Stimulated activated CD8-positive, alpha-beta memory T cell treated with anti-CD3 and anti-CD28 coated beads, Interleukin-15, amount 100 ng/mL, for 48 hours (primary cell): Measurements from ENCODE around the gene GSC2.

Experiments used
- DNase-seq, 2 donors: peaks; one replicate each; pipeline ENCODE4 v3.0.0-alpha.2; 2020; ENCODE audit warnings: low read depth in 2 of 2

The GSC2 gene

DNA sequence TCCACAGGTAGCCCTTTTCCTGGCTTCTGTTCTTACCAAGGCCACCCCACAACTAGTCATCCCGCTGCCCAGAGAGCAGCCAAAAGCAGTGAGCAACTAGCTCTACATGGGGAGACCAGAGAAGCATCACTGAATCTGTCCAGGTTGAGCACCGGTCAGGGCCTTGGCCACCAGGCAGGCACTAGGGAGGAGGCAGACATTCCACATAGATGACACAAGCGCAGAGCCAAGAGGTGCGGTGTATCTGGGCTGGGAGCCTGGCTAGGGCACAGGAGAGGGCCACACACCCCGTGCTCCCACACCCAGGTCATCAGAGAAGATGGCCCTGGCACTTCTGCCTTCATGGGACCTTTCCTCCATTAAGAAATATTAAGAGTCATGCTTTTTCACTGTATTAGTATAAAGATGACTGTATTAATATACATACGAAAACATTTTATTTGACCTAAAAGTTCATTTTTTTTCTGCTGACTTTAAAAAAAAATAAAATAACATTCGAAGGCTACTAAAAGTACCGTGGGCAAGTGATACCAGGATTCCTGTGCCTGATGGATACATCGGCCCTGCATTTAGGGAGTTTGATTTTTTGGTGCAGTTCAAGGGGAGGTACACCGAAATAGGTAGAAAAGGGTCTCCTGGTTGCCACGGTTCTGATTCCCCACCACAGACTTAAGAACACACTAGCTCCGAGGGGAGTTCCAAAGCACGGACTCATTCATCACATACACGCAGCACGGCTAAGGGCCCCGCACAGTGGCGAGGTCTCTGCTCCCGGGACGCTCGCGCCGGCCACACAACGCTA is 29.1 kb downstream of the GSC2 start:
- DNase-seq: no peak

- DNase-seq: no peak
Observed at GRCh38 chr22:19119949-19120348, 30.1 kb downstream of the GSC2 start.

DNA sequence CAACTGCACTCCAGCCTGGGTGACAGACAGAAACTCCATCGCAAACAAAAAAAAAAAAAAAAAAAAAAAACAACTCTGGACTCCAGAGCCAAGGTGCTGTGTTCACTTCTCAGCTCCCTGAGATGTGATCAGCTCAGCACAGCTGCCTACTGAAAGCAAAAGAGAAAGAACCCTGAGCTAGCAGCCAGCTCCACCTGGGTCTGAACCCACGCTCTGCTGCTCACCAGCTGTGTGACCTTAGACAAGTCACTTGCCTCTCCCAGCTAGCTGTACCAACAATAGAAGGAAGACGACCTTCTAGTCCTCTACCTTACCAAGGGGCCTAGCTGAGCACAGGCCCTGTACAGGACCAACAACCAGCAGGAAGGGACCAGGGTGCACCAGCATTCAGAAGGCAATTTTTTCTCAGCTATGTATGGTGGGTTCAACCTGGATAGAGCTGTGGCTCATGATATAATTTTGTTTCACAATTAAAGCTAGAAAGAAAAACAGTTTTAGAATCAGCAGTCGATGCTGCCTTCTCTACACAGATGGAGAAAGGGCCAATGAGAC is 31.7 kb downstream of the GSC2 start:
- no peak for DNase-seq

- DNase-seq: no peak
Observed at GRCh38 chr22:19117111-19117512, 33.0 kb downstream of the GSC2 start.

DNA sequence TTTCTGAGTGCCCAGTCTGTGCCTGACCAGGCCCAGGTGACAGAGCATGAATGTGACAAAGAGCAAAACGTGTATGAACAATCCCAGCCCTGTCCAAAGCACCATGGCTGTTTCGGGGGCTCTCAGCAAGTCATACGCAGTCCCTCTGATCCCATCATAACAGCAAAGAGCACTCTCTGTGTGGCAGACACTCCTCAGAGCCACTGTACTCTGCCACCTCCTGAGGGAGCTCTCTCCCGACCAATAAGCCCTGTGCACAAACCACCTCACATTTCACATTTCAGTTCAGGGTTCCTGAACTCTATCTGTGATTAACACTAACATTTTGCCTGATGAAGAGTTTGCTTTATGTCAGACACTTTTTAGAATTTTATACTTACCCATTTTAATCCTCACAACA is 34.5 kb downstream of the GSC2 start:
- no peak for DNase-seq

DNA sequence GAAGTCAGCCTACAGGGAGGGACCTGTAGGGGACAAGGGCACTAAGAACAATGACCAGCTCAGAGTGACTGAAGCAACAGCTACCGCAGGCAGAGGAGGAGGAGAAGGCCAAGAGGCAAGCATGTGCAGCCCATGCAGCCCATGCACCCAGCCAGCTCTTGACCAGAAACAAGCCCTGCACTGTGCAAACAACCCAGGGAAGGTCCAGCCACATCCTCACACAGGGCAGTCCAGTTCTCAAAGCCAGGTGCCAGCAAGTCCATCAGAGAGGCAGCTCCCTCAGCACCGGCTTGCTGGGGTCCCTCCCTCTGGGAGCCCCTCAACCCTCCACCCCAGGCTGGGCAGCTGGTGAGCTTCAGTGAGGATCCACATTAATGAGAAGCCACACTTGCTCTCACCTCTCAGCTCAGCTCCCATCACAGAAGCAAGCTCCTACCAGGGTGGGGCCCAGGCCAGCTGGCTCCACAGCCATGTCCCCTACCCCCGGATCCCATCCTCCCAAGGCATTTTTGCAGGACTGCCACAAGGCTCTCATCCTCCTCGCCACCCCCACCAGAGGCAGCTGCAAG is 35.0 kb downstream of the GSC2 start:
- no peak for DNase-seq

- no peak for DNase-seq
Observed at GRCh38 chr22:19113429-19113828, 36.7 kb downstream of the GSC2 start.

DNA sequence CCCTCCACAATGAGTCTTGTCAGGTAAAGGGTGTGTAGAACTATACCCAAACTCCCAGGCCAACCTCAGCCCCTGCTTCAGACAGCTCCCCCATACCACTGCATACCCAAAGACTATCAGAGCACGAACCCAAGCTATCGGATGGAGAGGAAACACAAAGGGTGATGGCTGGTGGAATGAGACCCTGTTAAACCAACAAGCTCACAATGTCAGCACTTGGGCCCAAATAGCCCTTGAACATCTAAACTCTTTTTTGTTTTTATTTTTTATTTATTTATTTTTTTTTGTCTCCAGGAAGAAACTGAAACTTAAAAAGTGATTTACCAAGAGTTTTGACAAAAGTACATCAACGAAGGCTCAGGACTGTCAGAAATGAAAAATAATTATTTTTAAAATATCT is 38.5 kb downstream of the GSC2 start:
- DNase-seq: no peak

DNA sequence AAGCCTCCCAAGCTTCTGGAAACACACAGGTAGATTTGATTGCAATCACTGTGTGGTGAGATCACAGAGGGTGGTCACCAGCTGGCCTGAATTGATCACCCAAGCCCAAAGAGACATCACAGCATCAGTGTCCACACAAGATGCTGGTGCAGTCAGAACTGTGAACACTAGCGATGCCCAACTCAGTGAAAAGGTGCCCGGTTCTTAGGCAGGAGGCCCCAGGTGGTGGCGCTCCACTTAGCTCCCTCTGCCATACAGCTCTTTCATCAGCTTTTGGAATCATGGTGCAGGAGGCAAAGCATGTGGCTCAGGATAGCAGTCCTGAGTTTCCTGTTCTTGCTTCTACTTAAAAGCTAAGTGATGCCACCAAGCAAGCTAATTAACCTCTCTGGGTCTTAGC is 39.0 kb downstream of the GSC2 start:
- no peak for DNase-seq

DNA sequence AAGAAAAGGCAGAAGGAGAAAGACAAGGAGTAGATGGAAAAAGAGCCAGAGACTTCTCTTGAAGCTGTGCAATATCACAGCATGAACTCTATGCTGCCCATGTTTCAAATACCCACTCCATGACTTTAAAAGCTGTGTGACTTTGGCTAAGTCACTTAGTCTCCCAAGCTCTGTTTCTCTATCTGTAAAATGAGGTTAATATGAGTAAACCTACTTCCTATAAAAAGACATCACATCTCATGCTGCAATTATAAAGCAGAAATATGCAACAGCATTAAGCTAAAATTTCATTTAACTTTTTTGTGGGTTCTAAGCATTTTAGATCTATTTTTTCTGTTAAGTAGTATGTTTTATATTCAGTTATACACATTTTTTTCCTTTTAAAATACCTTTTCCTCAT is 39.4 kb downstream of the GSC2 start:
- no peak for DNase-seq

DNA sequence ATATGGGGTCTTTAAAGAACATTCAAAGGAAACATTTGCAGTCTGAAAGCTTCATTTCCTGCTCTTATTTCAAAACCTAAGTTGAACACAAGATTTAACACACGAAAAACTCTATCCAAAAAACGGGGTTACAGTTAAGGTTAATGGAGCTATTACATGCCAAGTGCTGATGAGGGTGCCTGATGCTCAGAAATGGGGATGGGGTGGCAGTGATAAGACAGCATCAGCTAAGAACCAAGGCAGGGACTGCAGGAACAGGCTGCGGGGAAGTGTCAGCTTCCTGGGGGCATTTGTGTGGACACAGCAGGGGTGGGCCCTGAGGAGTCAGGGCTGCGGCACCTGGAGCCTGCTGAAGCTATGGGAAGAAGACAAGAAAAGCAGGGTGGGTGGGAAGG is 40.0 kb downstream of the GSC2 start:
- DNase-seq: no peak

DNA sequence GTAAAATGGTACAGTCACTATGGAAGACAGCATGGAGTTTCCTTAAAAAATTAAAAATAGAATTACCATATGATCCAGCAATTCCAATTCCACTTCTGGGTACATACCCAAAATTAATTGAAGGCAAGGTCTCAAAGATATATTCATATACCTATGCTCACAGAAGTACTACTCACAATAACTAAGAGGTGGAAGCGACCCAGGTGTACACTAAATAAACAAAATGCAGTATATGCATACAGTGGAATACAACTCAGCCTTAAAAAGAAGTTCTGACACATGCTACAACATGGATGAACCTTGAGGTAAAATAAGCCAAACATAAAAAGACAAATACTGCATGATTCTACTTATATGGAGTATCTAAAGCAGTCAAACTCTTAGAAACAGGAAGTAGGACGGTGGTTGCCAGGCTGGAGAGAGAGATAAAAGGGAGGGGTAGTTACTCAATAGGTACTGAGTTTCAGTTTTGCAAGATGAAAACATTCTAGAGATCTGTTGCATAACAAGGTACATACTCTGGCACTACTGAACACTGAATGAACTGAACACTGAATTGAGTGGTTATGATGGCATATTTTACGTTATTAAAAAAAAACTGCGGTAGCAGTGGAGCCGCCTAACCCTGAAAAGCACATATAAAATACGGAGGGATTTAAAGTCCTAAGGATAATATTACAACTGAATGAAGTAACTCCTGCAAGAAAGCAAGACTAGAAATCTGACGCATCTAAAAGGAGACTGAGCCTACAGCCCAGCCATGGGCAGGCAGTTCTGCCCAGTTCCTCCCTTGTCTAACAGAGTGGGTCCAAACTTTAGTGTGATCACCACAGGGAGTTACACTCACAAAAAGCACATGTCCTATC is 40.7 kb downstream of the GSC2 start:
- DNase-seq: peak in 1 of 2 donors; percentile 19

DNA sequence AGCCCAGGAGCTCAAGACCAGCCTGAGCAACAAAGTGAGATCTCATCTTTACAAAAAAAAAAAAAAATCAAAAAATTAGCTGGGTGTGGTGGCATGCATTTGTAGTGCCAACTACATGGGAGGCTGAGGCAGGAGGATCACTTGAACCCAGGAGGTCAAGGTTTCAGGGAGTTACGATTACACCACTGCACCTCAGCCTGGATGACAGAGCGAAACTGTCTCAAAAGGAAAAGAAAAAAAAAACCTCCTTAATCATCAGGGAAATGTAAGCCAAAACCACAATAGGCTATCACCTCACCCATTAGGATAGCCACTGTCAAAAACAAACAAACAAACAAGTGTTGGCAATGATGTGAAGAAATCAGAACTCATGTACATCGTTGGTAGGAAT is 41.3 kb downstream of the GSC2 start:
- DNase-seq: no peak

DNA sequence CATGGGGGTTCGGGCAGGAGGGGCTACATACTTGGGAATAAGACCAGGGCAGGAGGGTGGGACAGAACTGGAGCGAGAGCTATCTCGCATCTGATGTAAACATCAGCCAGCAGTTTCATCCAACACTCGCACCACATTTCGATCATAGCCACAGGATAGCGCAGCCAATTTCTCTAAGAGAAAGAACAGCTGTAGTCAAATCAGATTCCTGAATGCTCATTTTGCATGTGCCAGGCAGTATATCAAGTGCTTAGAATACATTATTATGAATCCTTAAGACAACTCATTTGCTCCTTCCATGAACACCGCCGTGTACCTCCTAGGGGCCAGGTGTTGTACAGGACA is 42.4 kb downstream of the GSC2 start:
- DNase-seq: no peak

DNA sequence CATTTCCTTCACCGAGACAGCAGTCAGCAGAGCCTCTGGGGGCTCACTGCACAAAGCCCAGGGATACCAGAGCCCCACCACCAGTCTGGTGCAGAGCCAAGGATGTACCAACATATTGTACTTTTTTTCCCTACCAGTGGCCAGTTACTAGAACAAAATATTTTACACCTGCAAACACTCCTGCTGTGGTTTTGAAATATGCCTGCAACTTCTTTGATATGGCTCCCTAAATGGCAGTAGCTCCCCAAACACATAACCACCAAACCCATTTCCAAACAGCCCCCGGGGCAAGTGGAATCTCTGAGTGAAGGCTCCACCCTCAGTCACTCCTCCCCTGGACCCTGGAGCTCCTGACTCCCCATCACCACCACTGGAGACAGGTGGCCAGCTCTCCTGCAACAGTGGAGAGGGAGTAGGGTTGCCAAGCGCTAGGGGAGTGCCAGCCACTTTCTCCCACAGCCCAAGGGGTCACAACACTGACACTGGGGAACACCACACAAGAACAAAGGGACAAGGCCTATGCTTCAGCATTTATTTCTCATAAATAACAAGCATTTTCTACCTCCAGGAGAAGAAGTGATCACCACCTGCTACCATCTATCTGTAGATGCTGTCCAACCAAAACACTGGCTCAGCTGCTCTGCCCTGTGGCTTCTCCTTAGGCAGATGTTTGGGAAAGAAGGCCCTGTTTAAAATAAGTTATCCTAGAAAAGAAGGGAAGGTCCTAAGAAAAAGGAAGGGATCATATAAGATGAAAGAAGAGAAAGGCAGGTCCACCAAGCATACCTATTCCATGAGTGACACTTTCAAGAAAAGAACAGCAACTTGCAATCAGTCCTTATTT is 43.0 kb downstream of the GSC2 start:
- DNase-seq: no peak

DNA sequence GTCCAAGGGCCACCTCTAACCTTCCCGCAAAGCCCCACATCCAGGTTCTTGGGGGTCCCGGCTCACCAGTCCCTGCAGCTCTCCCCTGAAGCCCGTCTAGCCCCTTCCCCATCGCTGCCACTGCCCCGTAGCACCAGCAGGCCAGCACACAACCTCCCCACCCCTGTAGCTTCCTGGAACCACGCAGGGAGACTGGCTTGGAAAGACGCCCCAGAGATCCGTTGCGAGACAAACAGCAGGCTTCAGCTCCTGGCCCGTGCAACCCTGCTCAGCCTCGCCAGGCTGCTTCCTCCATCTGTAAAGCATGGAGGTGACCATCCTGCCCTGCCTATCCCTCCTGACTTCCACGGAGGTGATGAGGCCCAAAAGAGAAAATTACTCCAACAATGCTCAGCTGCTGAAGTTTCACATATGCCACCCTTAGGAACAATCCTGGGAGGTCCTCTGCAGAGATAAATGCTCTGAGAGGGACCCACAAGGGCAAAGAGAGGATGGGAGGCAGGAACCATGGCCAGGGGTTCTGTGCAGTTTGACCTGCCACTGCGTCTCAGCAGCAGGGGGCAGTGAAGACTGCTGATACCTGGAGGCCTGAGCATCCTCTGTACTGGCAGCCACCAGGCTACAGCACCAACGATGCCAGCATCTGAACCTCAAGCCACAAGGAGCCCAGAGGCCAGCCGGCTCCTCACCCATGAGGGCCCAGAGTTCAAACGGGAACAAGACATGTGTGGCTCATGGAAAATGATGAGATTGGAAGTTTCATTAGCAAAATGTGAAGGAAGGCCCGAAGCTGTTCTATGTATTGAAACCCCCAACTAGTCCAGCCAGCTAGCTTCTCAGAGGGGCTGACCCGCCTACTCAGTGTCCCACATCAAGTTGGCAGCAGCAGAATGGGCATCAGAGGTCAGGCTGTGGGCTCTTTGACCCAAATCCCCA is 44.0 kb downstream of the GSC2 start:
- no peak for DNase-seq

GRCh38 chr22:19105456-19105855 is 44.6 kb downstream of the GSC2 start:
- DNase-seq: no peak

DNA sequence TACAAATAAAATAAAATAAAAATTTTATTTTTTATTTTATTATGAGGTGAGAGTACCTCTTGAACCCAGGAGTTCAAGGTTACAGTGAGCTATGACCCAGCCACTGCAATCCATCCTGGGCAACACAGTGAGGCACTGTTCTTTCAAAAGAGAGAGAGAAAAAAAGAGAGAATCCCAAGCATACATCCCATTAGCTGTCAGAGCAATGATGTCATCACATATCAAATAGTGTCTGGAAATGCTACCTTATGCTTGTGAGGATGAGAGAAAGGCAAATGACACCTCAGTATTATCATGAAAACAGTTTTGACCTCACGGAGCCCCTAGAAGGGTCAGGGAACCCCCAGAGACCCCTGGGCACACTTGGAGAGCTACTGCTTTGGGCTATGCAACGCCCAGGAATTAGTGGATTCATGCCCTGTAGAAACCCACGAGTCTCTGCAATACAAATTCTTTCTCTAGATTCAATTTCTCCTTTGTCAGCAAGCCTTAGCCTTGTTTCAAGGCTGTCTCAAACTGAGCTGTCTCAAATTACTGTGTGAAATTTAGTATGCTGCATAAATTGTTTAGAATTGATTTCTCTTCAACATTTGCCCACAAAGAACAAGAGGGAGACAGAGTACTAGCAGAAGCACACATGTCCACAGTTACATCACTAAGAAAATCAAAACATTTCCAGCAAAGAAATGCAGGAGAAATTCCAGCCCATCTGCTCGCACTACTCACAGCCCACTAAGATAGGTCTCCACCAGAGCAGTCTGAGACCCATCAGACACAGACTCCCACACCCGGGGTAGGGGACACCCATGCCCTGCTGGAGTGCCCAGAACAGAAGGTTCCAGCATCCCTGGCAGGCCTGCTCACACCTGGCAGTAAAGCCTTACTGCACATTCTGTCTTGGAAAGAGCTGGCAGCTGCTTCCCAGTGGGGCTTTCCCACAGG is 45.9 kb downstream of the GSC2 start:
- DNase-seq: no peak

- no peak for DNase-seq
Observed at GRCh38 chr22:19098157-19098556, 51.9 kb downstream of the GSC2 start.
